Stimulated activated CD8-positive, alpha-beta memory T cell treated with anti-CD3 and anti-CD28 coated beads, Interleukin-4, amount 100 ng/mL, for 1 hour (primary cell): ENCODE data around the gene CD83.
"Not testable (repeated sequence)": the region's sequence is repeated elsewhere in the genome, so short reads cannot be mapped to it uniquely, and the experiment has no call there.

Experiments used
- DNase-seq, 2 donors: peaks; one replicate each; pipeline ENCODE4 v3.0.0-alpha.2; 2020; ENCODE audit warnings: low read depth in 2 of 2, low spot score in 1 of 2

Gene CD83

GRCh38 chr6:14147891-14148290, 30.3 kb downstream of the CD83 start:
- no peak for DNase-seq

GRCh38 chr6:14148471-14148870, 30.9 kb downstream of the CD83 start:
- no peak for DNase-seq

GRCh38 chr6:14149053-14149738, 31.6 kb downstream of the CD83 start:
- no peak for DNase-seq

DNA sequence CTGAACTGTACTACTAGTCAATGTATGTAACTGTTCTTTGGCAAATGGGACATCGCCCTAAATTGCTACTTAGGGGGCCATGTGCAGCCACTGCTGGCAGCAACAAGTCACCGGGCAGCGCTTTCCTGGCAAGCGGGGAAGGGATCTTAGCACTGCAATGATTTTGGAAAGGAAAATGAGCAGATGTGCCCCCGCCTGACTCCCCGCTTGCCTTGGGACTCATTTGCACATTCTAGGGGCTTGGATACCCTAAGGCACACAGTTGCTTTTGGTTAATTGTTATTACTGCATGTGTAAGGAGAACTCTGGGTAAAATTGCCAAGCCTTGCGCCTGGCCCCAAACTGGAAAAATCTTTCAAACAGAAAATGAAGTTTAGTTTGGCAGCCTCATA, 32.2 kb downstream of the CD83 start:
- no peak for DNase-seq

DNA sequence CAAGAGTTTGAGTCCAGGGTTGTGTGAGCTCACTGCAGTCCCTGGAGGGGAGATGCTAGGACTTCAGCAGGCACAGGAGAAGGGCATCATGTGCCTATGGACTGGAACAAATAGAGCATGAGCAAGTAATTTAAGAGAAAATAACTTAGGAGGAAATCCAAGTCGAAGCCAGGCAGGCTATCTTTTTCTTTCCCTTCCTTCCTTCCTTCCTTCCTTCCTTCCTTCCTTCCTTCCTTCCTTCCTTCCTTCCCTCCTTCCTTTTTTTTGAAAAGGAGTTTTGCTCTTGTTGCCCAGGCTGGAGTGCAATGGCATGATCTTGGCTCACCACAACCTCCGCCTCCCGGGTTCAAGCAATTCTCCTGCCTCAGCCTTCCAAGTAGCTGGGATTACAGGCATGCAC, 33.7 kb downstream of the CD83 start:
- not testable (repeated sequence) for DNase-seq

DNA sequence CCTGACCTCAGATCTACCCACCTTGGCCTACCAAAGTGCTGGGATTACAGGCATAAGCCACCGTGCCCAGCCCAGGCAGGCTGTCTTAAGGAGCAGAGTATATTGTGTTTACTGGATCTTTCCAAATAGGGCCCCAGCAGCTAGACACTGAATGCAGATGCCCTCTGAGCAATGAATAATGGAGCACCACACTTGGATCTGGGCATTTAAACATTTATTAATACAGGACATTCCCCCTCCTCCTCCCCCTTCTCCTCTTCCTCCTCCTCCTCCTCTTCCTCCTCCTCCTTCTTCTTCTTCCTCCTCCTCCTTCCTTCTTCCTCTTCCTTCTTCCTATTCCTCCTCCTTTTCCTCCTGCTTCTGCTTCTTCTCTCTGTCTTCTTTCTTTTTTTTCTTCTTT, 34.2 kb downstream of the CD83 start:
- no peak for DNase-seq

- DNase-seq = no peak
Measured at GRCh38 chr6:14153228-14153627, 35.7 kb downstream of the CD83 start.

DNA sequence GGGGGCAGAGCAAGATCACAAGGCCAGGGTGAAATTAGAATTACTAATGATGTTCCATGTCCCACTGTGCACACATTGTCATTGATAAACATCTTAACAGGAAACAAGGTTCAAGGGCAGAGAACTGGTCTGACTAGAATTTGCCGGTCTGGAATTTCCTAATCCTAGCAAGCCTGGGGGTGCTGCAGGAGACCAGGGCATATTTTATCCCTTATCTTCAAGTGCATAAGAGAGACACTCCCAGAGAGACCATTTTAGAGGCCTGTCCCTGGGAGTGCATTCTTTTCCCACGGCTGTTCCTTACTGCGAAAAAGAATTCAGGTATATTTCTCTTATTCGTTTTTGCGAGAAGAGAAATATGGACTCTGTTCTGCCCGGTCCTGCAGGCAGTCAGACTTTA, 41.5 kb downstream of the CD83 start:
- no peak for DNase-seq

DNA sequence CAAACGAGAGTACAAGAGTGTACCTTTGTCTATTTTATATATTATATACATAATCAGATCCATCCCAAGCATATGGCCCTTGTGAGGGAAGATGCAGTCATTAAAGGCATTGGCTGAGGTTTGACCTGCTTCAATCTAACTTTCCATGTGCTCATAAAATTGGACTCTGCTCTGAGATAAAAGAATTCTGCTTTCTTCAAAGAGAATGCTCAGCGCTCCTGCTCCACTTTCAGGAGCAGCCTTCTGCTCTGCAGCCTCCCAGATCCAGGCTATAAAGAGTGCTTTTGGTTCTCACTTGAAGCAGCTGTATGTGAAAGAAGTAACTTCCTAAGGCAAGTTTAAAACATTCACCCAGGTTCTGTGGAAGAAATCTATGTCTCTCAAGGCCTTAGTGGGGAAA, 45.3 kb downstream of the CD83 start:
- DNase-seq = no peak

DNA sequence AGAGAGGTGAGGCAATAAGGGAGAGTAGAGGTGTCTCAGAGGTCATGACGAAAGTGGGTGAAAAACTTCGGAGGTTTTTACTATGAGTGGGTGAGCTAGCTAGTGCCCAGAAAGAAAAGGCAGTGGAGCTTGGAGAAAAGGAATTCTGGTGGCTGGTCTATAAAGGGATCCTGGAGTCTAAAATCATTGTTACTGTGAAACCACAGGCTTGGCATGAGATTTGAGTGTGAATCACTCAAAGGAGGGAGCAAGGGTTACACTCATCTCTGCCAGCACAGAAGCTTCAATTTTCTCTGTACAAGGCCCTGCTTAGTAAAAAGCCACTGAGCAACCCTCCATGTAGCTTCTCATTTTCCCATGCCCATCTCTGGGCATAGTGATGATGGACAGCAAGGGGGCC, 47.5 kb downstream of the CD83 start:
- DNase-seq = no peak

DNA sequence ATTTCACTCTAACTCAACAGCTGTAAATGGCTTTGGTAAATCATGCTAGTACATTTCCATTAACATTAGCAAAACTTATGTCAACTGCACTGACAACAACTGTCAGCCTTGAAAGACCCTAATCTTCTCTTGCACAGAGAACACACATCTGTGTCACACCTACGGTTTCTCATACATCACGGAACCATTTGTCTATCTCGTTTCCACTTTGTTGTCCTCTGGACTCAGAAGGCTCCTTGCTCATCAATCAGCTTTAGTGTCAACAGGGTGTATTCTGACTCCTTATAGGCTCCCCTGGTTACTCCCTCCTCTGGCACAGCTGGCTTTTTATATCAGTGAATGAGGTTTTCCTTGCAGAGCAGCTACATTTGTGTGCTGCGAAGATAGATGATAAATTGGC, 49.3 kb downstream of the CD83 start:
- no peak for DNase-seq

- no peak for DNase-seq
Measured at GRCh38 chr6:14170128-14170527, 52.6 kb downstream of the CD83 start.

DNA sequence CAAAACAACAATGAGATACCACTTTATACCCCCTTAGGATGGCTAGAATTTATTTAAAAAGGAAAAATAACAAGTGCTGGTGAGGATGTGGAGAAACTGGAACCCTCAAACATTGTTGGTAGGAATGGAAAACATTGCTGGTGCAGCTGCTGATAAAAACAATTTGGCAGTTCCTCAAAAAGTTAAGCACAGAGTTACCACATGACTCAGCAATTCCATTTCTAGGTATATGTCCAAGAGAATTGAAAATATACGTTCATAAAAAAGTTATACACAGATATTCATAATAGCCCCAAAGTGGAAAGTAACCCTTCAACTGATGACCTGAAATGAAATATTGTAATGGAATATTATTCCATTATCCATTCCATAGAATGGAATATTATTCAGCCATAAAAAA, 55.0 kb downstream of the CD83 start:
- no peak for DNase-seq

DNA sequence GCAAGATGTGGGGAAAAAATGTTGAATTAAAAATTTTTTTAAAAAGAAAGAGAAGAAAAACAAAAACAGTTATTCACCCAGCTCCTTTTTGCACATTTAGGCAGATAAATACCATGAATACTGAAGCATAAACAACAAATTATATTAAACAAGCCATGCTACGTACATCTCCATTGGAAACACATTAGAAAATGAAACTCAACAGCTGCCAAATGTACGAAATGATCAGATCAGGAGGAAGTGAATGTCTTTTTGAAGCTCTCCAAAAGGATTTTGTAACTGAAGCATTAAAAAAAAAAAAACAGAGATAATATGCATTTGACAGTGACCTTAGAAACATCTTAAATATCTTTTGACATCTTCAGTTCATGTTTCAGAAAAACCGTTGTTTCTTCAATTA, 56.7 kb downstream of the CD83 start:
- no peak for DNase-seq

DNA sequence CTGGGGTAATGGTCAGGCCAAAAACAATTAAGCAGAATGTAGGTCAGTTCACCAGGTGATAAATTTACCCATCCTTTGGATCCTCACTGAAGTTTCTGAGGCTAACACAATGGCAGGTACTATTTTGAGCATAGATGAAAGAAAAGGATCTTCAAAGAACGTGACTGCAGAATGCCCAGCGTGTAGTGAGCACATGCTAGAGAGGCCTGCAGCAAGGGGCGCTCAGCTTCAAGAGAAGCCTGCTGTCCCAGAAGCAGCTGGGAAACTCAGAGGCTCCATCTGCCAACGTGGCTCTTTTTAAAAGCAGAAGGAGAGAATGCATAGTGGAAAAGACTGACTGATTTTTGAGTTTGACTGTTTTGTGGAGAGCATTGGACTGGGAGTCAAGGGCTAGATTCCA, 57.4 kb downstream of the CD83 start:
- no peak for DNase-seq

DNA sequence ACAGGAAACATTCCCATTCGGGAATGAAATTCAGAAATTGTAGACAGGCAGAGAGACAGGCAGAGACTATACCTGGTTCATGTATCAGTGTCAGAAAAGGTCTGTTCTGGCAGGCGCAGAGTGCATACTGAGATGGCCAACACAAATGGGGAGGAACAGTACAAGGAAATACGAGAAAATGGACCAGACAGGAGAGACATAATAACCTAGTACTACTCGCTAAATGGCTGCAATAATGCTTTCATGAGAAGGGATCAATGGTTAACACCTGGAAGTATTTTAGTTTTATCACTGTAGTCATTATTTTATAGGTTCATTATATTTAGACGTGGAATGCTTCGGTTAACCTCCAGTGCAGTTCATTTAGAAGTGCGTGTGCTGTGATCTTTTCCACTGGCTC, 58.9 kb downstream of the CD83 start:
- DNase-seq = no peak

DNA sequence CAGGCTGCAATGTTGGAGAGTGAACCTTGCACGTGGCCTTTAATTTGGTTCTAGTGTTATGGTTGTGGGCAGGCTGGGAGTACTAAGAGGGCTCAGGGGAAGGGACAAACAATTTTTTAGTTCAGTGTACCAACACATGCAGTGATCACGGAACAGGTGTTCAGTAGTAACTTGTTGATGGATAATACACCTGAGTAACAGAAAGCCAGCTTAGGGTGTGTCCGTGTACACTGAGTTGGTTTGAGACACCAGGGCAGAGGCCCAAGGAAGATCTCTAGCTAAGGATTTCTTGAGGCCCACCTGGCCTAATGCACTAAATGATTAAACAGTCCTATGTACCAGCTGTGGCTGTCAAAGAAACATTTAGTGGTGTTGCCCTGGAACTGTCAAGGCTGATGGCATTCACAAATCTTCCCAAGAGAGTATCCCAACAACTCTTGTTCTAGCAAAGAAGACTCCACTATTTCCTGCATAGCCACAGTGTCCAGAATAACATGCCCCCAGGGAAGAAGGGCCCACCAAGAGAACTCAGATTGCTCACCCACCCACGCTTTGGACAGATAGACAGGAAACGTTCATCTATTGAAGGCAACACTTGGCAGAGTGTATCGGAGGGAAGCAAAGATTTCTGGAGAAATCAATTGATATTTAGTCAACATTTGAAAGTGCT, 60.0 kb downstream of the CD83 start:
- DNase-seq = no peak

DNA sequence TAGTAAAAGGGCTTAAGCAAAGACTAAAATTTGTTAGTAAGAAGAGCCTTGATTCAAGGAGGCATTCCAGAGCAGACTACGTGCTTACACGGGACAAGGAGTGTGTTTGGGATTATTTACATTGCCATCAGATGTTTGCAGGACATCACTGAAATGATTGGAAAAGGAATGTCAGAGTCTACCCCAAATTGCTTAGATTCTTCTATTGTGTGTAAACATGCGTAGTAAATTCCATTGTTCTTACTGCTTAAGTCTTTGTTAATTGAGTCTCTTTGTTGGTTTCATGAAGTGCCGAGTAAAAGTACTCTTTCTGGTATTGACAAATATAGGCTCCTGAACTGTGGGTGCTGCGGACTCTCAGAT, 60.5 kb downstream of the CD83 start:
- DNase-seq = no peak

GRCh38 chr6:14180609-14181008, 63.0 kb downstream of the CD83 start:
- no peak for DNase-seq

GRCh38 chr6:14182916-14183315, 65.3 kb downstream of the CD83 start:
- DNase-seq = no peak
